Glomerular endothelial cell (primary cell): ENCODE data around the gene HCFC2. TPM values are rescaled to one million over a fixed set of nuclear protein-coding genes. Genes with fewer than 3 reads are reported as not detected.
"Not testable (repeated sequence)": the region's sequence is repeated elsewhere in the genome, so short reads cannot be mapped to it uniquely, and the experiment has no call there.

Experiments used
- DNase-seq: peaks from one replicate; pipeline ENCODE4 v3.0.0-alpha.2; 2011; ENCODE audit warnings: low read depth, low spot score; ENCODE audit errors: extremely low read depth
- total RNA-seq: library from RNA; depleted of rRNA; stranded (reverse); fragments of >200 nt; gene quantifications from 2 replicates; pipeline ENCODE4 v1.2.3, GENCODE V29; 2015

HCFC2 gene
- total RNA-seq, 1 donor from 2014 or later: 14.0 TPM

- not testable (repeated sequence) for DNase-seq
Measured at GRCh38 chr12:104114834-104115586, 50.7 kb downstream of the HCFC2 start.

DNA sequence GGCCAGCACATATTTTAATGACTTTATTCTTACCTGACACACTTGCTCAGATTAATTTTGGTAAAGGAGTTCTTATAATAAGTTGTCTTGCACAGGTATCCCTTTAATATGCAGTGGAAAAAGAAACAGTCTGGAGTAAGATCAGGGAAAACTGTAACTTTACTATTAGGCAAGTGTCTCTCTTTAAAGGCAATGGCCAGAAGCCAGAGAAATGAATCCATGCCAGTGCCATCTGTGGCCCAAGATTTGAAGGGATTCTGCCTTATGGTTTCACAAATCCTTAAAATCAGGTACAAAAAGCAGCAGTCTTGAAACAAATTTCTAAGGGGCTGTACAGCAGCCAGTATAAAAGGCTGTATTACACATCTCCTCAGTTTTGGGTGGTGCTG, 51.2 kb downstream of the HCFC2 start:
- DNase-seq: no peak

DNA sequence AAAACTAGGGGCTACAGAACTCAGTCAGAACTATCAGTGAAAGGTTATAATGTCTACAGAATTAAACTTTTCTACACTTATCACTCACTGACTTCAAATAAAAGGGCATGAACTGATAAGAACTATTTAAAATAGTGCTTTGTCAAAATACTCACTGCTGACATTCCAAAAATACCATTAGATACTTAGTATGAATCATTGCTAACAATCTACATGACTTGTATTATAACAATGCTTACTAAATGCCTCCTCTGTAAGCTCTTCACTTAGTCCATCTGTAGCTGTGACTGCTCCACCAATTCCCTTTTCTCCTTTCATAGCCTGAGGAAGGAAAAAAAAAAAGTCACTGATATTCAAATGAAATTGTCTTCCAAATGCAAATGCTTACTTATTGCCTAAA, 56.7 kb downstream of the HCFC2 start:
- no peak for DNase-seq

- no peak for DNase-seq
Measured at GRCh38 chr12:104122298-104122697, 58.0 kb downstream of the HCFC2 start.

DNA sequence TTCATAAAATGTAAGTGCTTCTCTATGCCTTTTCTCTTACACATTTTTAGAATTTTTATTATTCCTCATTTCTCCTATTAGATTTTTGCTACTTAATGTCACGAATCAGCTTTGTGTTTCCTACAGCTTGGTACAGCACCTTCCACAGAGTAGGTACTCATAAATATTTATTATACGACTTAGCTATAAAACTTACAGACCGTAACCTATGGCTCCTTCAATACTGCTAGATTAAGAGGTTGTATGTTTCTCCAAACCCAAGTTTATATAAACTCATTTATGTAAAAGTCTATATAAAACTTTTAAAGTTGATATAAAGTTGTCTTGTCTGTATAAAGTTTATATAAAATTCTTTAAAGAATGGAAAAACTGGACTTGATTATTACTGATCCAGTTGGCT, 62.2 kb downstream of the HCFC2 start:
- DNase-seq: no peak

GRCh38 chr12:104130760-104131159, 66.4 kb downstream of the HCFC2 start:
- DNase-seq: no peak

GRCh38 chr12:104131609-104132008, 67.3 kb downstream of the HCFC2 start:
- DNase-seq: no peak

DNA sequence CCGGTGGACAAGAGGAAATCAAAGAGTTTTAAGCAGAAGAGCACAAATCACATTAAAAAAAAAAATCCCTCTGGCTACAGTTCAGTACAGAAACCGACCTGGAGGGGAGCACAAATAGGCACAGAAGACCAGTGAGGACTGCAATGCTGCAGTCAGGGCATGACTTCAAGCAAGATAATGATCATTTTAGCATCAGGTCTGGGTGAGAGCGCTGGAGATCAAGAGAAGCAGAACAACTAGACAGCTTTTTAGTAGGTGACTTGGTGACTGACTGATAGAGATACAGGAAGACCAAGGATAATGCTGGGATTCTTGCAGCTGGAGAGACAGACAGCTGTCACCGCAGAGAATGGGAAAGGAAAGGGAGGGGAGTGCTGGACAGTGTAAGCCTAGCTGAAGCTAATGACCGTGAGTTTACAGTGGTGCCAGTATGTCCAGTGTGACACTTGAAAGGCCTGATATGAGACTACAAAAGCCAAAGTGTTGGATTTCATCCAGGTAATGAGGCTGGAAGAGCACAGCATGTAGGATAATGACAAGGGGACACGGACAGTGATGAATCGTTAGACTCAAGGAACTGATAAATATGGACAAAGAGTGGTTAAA, 68.1 kb downstream of the HCFC2 start:
- no peak for DNase-seq

GRCh38 chr12:104133321-104133720, 69.0 kb downstream of the HCFC2 start:
- no peak for DNase-seq

DNA sequence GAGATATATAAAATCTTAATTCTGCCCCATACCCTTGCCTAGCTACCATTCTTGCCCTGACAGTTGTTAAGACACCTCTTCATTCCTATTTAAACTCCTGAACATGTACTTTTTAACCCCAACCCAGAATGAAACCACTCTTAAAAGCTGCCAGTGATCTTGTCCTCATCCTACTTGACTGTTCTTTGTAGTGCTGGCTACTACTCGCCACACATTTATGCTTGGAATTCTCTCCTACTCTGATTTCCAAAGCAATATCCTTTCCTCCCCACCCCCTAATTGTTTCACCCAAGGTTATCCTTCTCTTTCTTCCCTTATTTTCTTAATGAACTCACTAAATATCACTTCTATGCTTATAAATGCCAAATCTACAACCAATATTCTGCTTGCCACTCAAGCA, 69.5 kb downstream of the HCFC2 start:
- no peak for DNase-seq

DNA sequence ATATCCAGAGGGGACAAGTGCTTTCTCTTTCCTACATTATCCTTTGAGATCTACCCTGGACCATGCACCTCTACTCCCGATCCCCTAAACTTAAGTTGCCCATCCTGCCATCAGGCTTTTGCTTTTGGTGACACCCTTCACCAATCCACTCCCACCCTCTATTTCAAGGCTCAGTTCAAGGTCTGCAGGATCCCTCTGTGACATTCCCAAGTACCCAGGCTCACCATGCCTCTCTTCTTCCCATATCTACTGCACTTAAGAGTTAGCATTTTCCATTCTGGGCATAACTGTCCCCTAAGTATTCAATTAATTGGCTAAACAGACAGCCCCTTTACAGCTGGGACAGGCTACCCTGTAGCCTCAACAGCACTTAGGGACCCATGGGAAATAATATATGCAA, 70.6 kb downstream of the HCFC2 start:
- DNase-seq: no peak

DNA sequence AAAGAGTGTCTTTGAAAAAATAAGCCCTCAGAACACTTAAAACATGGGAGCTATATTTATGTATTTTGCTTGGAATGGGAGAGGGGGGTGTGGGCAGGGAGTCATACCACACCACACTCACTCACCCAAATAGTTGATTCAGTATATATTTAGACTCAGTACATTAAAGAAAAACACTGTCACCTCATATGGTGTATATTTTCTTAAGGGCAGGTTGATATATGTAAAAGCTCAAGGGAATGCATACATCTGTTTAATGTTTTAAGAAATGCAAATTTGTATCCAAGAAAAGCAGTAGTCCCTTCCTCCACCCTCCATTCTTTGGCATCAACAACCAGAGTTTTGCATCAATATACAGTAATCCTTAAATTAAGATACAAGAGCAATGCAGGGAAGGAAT, 72.2 kb downstream of the HCFC2 start:
- no peak for DNase-seq

DNA sequence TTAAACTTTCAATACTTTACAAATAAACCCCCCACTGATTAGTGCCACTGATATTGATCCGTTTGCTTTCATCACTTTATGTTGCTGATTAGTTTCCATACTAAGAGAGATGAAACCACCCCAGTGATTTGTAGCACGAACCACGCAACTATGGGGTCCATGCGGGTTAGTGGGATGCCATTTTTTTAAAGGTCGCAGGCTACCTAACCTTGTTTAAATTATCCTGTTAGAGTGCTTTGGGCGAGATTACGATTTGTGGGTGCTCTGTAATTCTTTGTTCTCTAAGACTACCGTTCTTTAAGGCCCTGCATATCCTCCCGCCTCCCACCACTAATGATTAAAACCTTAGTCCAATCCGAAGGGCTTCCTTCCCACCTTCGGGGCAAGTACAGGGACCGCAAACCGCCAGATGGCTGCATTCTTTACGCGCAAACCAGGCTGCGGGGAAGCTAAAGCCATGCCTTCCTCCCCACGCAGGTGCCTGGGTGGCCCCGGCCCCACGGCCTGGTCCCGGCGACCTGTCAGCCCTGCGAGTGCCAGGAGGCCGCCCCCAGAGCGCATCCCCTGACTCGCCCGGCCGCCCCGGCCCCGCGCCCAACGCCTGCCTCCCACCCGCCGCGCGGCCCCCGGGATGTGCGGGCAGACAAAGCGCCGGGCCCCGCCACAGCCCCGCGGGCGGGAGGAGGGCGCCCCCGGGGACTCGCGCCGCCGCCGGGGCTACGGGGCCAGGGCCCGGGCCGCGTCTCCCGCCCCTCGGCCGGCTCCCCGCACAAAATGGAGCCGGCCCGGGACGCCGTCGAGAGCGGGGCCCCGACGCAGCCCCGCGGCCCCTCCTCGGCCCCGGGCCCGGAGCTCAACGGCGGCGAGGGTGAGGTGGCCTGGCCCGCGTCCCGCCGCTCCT, 72.9 kb downstream of the HCFC2 start:
- DNase-seq: no peak

DNA sequence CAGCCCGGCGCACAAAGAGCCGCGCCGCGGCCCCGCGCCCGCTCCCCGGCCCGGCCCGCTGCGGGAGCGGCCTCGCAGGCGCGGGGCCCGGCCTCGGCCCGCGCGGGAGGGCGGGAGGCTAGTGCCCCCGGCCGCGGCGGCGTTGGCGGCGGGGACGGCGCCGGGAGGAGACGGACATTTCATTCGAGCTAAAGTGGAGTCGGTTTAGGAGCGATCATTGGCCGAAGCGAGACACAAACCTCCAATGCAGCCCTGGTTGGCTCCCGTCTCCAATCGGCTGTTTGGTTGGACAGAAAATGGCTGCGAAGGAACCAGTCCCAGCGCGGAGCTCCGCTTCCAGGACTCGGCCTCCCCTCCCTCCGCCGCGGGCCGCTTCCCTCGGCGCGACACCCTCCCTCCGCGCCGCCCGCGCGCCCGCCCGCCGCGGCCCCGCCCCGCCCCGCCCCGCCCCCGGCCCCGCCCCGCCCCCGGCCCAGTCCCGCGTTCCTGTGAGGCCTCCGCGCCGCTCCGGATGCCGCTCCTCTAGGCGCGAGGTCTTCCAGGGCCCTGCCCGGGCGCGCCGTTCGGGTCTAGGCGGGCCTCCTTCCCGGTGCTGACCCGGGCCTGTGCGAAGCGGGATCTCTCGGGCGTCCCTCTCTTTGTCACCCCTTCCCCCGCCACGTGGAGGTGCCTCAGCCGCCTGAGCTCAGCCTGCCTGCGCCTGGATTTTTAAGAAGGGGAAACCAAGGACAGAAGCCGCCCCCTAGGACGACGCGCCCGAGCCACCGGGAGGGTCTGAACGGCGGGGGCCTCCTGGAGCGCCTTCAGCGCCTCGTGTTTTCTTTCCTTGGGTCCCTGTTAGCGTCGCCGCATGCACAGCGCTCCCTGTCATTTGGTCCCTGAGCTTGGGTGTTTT, 73.8 kb downstream of the HCFC2 start, which contains the start of gene NFYB:
TSS of gene NFYB (minus strand) at position 309 of the 895 bp plus-strand sequence. CDS start 2,757 bp downstream, outside the sequence.
- peak; percentile 90 for DNase-seq

- DNase-seq: no peak
Measured at GRCh38 chr12:104138797-104139152, 74.4 kb downstream of the HCFC2 start.

GRCh38 chr12:104142543-104142942, 78.2 kb downstream of the HCFC2 start:
- no peak for DNase-seq

DNA sequence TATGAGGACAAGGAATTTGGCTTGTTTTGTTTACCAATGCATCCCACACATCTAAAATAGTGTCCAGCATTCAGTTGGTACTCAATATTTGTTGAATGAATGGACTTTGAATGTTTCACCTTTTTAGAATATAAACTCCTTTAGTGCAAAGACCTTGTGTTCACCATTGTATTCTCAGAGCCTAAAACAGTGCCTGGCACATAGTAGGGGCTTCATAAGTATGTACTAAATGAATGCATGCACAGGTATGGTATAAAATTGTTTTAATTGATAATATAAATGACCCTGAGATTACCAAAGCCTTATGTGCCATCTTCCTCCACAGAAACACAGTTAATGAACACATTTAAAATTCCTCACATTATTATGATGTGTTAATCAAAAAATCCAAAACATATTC, 78.7 kb downstream of the HCFC2 start:
- DNase-seq: no peak

GRCh38 chr12:104143918-104144317, 79.6 kb downstream of the HCFC2 start:
- no peak for DNase-seq

DNA sequence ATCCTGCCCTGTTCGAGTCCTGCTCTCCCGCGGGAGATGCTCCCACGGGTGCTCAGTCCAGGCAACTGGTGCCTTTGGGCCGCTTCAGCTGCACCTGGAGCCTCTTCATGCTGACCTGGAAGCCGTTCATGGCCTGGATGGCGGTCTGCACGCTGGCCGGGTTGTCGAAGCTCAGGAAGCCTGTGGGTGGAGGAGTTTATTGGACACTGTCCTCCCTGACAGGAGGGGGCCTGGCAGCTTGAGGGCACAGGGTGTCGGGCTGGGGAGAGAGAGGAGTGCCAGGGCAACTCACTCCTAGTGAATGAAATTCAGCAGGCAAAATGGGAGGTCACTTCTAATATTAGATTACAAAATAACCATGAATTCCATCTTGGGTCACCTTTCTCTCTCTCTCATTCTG, 83.0 kb downstream of the HCFC2 start:
- no peak for DNase-seq

- no peak for DNase-seq
Measured at GRCh38 chr12:104150416-104150815, 86.1 kb downstream of the HCFC2 start.
